NB4 (cell line): ENCODE results near the gene FOXP4.

Experiments
- CTCF ChIP-seq: IDR thresholded peaks from one replicate; pipeline ENCODE4 v1.5.1; 2012; ENCODE audit warnings: low read depth, low read length
- MAX ChIP-seq: IDR thresholded peaks from 2 replicates; pipeline ENCODE4 v1.6.1; 2011; ENCODE audit warnings: low read depth, low read length
- POLR2A ChIP-seq: IDR thresholded peaks from 2 replicates; pipeline ENCODE4 v1.6.1; 2011; ENCODE audit warnings: mild to moderate bottlenecking; ENCODE audit not compliant: insufficient read length; ENCODE audit errors: extremely low read depth

GRCh38 chr6:41636833-41637193 lies 90.6 kb downstream of the FOXP4 start:
- TF ChIP-seq MAX (no peak), CTCF (no peak), POLR2A (no peak)
